ENCODE measurements around the gene SDS. TPM values are rescaled to one million over a fixed set of nuclear protein-coding genes. Genes with fewer than 3 reads are reported as not detected.

SDS gene
- total RNA-seq, 4 donors from 2014 or later, result not detected

DNA sequence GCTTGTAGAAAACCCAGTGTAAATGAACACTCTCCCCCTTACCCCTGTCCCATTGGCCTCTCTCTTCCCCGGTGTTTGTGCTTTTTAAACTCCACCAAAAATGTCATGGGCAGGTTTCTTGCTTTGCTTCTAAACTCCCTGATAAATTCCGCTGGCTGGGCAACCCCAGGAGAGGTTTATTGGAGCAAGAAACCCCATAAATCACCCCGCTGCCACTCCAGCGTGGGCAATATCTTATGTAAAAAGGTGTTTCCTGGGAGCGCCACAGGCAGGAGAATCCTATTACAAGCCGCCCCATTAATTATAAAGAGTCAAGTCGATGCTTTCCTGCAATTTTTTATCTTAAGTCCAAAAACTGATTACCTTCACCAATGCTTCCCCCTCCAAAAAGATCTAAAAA is 45.2 kb upstream of the SDS start:
- Histone ChIP-seq H3K36me3 (no peaks in the 10 kb centered on the region), H3K27ac (no peak overlapping the region), H3K4me1 (no peaks in the 10 kb centered on the region), H3K4me3 (no peak overlapping the region), H3K27me3 (peaks cover 0 to 6% of the 10 kb centered on the region in 2 donors), H3K9me3 (no peaks in the 10 kb centered on the region)
- intact Hi-C loops (cut with DNase I; ENCODE audit: low total_unique reads), result no loop called here
- no peak for DNase-seq
- TF ChIP-seq, protein P1, sequence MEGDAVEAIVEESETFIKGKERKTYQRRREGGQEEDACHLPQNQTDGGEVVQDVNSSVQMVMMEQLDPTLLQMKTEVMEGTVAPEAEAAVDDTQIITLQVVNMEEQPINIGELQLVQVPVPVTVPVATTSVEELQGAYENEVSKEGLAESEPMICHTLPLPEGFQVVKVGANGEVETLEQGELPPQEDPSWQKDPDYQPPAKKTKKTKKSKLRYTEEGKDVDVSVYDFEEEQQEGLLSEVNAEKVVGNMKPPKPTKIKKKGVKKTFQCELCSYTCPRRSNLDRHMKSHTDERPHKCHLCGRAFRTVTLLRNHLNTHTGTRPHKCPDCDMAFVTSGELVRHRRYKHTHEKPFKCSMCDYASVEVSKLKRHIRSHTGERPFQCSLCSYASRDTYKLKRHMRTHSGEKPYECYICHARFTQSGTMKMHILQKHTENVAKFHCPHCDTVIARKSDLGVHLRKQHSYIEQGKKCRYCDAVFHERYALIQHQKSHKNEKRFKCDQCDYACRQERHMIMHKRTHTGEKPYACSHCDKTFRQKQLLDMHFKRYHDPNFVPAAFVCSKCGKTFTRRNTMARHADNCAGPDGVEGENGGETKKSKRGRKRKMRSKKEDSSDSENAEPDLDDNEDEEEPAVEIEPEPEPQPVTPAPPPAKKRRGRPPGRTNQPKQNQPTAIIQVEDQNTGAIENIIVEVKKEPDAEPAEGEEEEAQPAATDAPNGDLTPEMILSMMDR (IDR thresholded peaks at IDR 0.05), result no peak
- no peak for TF ChIP-seq POLR2A (IDR thresholded peaks at IDR 0.05)

DNA sequence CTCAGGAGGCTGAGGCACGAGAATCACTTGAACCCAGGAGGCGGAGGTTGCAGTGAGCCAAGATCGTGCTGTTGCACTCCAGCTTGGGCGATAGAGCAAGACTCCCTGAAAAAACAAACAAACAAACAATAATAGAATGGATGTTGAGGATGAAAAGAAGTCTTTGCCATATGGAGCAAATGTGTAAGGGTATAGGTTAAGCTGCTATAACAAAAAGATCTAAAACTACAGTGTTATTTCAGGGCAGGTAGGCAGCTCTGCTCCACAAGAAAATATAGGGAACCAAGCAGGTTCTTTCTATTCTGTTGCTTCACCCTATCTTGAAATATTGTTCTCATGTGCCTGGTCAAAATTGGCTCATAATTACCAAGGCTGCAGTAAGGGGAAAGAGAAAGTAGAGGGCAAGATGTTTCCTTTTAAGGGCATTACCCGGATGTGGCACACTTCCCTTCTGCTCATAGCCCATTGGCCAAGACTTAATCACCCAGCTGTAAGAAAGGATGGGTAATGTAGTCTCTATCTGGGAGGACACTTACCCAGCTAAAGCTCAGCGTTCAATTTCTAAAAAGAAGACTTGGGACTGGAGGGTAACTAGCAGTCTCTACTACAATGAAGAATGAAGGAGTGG is 42.0 kb upstream of the SDS start:
- peaks cover 0 to 6% of the 10 kb centered on the region in 2 donors for H3K27me3 ChIP-seq
- no peak overlapping the region for H3K27ac ChIP-seq
- H3K4me3 ChIP-seq, result no peak overlapping the region
- TF ChIP-seq, protein P1 (IDR thresholded peaks at IDR 0.05), result no peak
- no peak for TF ChIP-seq POLR2A (IDR thresholded peaks at IDR 0.05)
- DNase-seq, result no peak
- H3K36me3 ChIP-seq, result no peaks in the 10 kb centered on the region
- intact Hi-C loops (cut with DNase I; ENCODE audit: low total_unique reads), result no loop called here
- no peaks in the 10 kb centered on the region for H3K9me3 ChIP-seq
- no peaks in the 10 kb centered on the region for H3K4me1 ChIP-seq

DNA sequence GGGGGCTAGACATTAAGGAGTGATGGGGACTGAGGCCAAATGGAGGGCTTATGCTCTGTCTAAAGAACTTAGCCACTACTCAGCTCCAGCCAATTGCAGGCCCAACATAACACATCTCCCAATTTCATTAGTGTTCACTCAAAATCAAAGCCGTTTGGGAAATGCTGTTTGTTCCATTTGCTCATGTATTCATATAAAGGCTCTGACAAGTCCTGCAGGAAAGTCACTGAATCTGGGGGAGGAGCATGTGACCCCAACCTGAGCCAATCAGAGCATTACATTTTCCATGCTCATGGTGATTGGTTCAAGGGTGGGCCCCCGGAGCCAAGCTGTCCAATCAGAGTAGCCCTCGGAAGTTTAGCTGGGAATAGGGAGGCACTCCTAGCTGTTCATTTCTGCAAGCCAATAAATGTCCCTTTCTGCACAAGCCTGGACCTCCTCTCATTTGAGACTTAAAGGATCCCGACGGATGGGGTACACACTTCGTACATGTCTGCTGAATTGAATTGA is 39.4 kb upstream of the SDS start:
- intact Hi-C loops (cut with DNase I; ENCODE audit: low total_unique reads), result no loop called here
- no peak overlapping the region for H3K27ac ChIP-seq
- TF ChIP-seq, protein P1 (IDR thresholded peaks at IDR 0.05), result no peak
- TF ChIP-seq POLR2A (IDR thresholded peaks at IDR 0.05), result no peak
- H3K4me3 ChIP-seq, result no peak overlapping the region
- no peaks in the 10 kb centered on the region for H3K27me3 ChIP-seq
- H3K4me1 ChIP-seq, result no peaks in the 10 kb centered on the region
- H3K9me3 ChIP-seq, result no peaks in the 10 kb centered on the region
- H3K36me3 ChIP-seq, result no peaks in the 10 kb centered on the region
- no peak for DNase-seq

DNA sequence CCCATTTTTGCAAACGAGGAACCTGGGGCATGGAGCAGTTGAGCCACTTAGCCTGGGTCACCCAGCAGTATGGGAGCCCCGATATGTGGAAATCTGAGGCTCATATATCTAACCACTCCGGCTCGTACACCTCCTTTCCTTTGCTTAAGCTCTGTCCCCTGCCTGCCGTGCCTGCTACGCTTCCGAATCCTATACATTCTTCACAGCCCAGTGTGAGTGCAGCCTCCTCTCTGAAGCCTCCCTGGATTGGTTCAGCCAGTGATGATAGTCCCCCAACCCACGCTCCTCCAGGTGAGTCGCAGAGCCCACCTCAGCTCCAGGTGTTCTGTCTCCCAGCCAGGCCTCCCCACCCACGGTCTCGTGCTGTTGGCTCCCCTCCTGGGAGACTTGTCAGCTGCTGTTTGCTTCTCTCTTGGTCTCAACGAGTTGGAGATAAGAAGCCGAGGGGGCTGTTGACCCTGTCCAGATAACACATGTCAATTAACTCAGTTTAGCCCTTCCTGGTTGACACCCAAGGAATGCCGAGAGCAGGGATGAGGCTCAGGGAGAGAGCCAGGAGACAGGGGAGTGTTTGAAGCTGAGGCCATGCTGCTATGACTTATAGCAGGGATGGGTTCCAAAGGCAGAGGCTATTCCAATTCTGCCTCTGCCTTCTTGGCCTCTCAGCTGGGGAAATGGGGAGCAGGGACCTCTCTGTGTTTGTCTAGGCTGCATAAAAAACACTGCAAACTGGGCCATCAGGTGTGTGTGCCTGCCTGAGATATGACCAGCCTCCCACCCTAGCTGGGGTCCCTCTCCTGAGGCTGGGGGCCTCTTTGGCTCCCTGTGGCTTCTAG is 37.5 kb upstream of the SDS start:
- no peaks in the 10 kb centered on the region for H3K9me3 ChIP-seq
- H3K27me3 ChIP-seq, result no peaks in the 10 kb centered on the region
- no peak for DNase-seq
- no peak overlapping the region for H3K27ac ChIP-seq
- no peak overlapping the region for H3K4me3 ChIP-seq
- no peaks in the 10 kb centered on the region for H3K4me1 ChIP-seq
- no peaks in the 10 kb centered on the region for H3K36me3 ChIP-seq
- intact Hi-C loops (cut with DNase I; ENCODE audit: low total_unique reads), result no loop called here
- TF ChIP-seq, protein P1 (IDR thresholded peaks at IDR 0.05), result no peak
- TF ChIP-seq POLR2A (IDR thresholded peaks at IDR 0.05), result no peak

DNA sequence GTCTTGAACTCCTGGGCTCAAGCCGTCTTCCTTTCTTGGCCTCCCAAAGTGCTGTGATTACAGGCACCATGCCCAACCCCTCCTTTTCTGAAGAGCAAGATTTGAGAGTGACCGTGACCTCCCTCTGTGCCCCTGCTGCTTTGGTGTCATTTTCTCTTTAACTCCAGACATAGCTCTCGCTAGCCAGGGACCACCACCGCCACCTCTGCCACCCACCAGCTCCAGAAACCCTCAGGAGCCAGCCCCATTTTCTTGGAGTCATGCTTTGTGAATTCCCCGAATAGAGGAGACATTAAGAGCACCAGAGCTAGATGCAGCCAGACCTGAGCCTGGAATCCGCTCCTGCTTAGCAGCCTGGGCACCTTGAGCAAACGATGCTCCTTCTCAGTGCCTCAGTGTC is 36.6 kb upstream of the SDS start:
- intact Hi-C loops (cut with DNase I; ENCODE audit: low total_unique reads), result no loop called here
- no peaks in the 10 kb centered on the region for H3K27me3 ChIP-seq
- H3K27ac ChIP-seq, result no peak overlapping the region
- H3K4me3 ChIP-seq, result no peak overlapping the region
- DNase-seq, result no peak
- no peaks in the 10 kb centered on the region for H3K36me3 ChIP-seq
- H3K9me3 ChIP-seq, result no peaks in the 10 kb centered on the region
- no peaks in the 10 kb centered on the region for H3K4me1 ChIP-seq
- TF ChIP-seq, protein P1 (IDR thresholded peaks at IDR 0.05), result no peak
- no peak for TF ChIP-seq POLR2A (IDR thresholded peaks at IDR 0.05)
